A673 (cell line): ENCODE data around the gene JAG1. TPM values are rescaled to one million over a fixed set of nuclear protein-coding genes. Genes with fewer than 3 reads are reported as not detected.

Experiments used
- BruUV-seq: library from RNA; stranded (reverse); fragments of 400-500 nt; replicated peaks from 2 replicates; lab custom pipeline; 2021; lab: Mats Ljungman, UMichigan
- CTCF ChIA-PET: fragments of 300-600 bp; sonication (Branson Sonifier 250); formaldehyde crosslinking; loops from one replicate; lab custom pipeline; 2022; ENCODE audit warnings: antibody characterized with exemption; lab: Charles Lee
- POLR2A ChIA-PET: fragments of 300-600 bp; sonication (Branson Sonifier 250); formaldehyde crosslinking; loops from one replicate; lab custom pipeline; 2022; ENCODE audit warnings: antibody characterized with exemption; ENCODE audit not compliant: low non-redundant PET; lab: Charles Lee
- DNase-seq: peaks from one replicate; pipeline ENCODE4 v3.0.0-alpha.2; 2015; ENCODE audit warnings: low spot score
- H3K27ac ChIP-seq: fragments of 200-600 bp; sonication (generic); 2 replicates; pipeline ENCODE4 v1.5.1; 2016; ENCODE audit warnings: mixed run types, low read depth, mild to moderate bottlenecking, mixed read lengths, antibody characterized with exemption, low read length; ENCODE audit not compliant: poor library complexity, severe bottlenecking
- H3K27me3 ChIP-seq: fragments of 200-600 bp; sonication (generic); replicated peaks from 2 replicates; pipeline ENCODE4 v1.6.1; 2017; ENCODE audit warnings: mixed run types, low read depth, mild to moderate bottlenecking, mixed read lengths, antibody characterized with exemption, low read length; ENCODE audit not compliant: insufficient read depth, poor library complexity
- H3K36me3 ChIP-seq: fragments of 200-600 bp; sonication (generic); 2 replicates; pipeline ENCODE4 v1.6.1; 2016; ENCODE audit warnings: mixed run types, mild to moderate bottlenecking, mixed read lengths, antibody characterized with exemption, low read length; ENCODE audit not compliant: insufficient read depth, poor library complexity, severe bottlenecking
- H3K4me1 ChIP-seq: fragments of 200-600 bp; sonication (generic); 2 replicates; pipeline ENCODE4 v1.6.1; 2017; ENCODE audit warnings: mixed run types, mild to moderate bottlenecking, mixed read lengths, antibody characterized with exemption, low read length; ENCODE audit not compliant: insufficient read depth, poor library complexity, severe bottlenecking
- H3K4me3 ChIP-seq: fragments of 200-600 bp; sonication (generic); 2 replicates; pipeline ENCODE4 v1.5.1; 2016; ENCODE audit warnings: low read depth, mixed run types, mild to moderate bottlenecking, mixed read lengths, low read length; ENCODE audit not compliant: poor library complexity, severe bottlenecking
- H3K9me3 ChIP-seq: fragments of 200-600 bp; sonication (generic); 2 replicates; pipeline ENCODE4 v1.6.1; 2016; ENCODE audit warnings: mixed run types, low read depth, mild to moderate bottlenecking, mixed read lengths, antibody characterized with exemption, low read length; ENCODE audit not compliant: poor library complexity, severe bottlenecking
- CTCF ChIP-seq: fragments of 300-800, 200-600 bp; sonication (generic); conservative IDR thresholded peaks from 2 replicates; pipeline ENCODE4 v1.5.1; 2017; ENCODE audit warnings: low read depth, mild to moderate bottlenecking, antibody characterized with exemption, low read length, moderate library complexity, mixed read lengths
- EZH2 ChIP-seq: fragments of 200-600 bp; sonication (generic); IDR thresholded peaks from 2 replicates; pipeline ENCODE4 v1.6.1; 2017; ENCODE audit warnings: borderline replicate concordance, low read depth, mild to moderate bottlenecking, mixed read lengths, antibody characterized with exemption, low read length; ENCODE audit not compliant: poor library complexity, severe bottlenecking
- intact Hi-C: fragments of 100-400 bp; cut with micrococcal nuclease; formaldehyde crosslinking; loops from one replicate; pipeline ENCODE4 v1.10.0; 2022; ENCODE audit not compliant: unreplicated experiment
- total RNA-seq: library from RNA; stranded (reverse); gene quantifications from 2 replicates; pipeline ENCODE4 v1.2.3, GENCODE V29; 2021

The JAG1 gene
- total RNA-seq, 1 experiment from 2014 or later = 57.5 TPM

GRCh38 chr20:10611357-10611756, 62.4 kb downstream of the JAG1 start:
- intact Hi-C loops = no loop called here
- peak; percentile 63 for DNase-seq
- Histone ChIP-seq H3K27ac (no peak overlapping the region), H3K27me3 (no peaks in the 10 kb centered on the region), H3K4me1 (no peaks in the 10 kb centered on the region), H3K36me3 (no peaks in the 10 kb centered on the region), H3K9me3 (no peaks in the 10 kb centered on the region), H3K4me3 (no peak overlapping the region)
- TF ChIP-seq CTCF (peak; percentile 60), EZH2 (no peak)
- ChIA-PET POLR2A (no interaction called here), CTCF (no interaction called here)
- no TSS peak for BruUV-seq

- H3K27ac ChIP-seq = no peak overlapping the region
- H3K27me3 ChIP-seq = no peaks in the 10 kb centered on the region
- CTCF ChIA-PET = no interaction called here
- TF ChIP-seq EZH2 (no peak), CTCF (no peak)
- BruUV-seq = no TSS peak
- POLR2A ChIA-PET = no interaction called here
- H3K4me3 ChIP-seq = no peak overlapping the region
- no peaks in the 10 kb centered on the region for H3K9me3 ChIP-seq
- no peak for DNase-seq
- intact Hi-C loops = no loop called here
- H3K4me1 ChIP-seq = peaks cover 6% of the 10 kb centered on the region
- no peaks in the 10 kb centered on the region for H3K36me3 ChIP-seq
Measured at GRCh38 chr20:10610251-10610650, 63.5 kb downstream of the JAG1 start.

GRCh38 chr20:10609770-10610169, 64.0 kb downstream of the JAG1 start:
- H3K27me3 ChIP-seq = no peaks in the 10 kb centered on the region
- intact Hi-C loops = no loop called here
- H3K4me1 ChIP-seq = peaks cover 6% of the 10 kb centered on the region
- CTCF ChIA-PET = no interaction called here
- POLR2A ChIA-PET = no interaction called here
- H3K36me3 ChIP-seq = no peaks in the 10 kb centered on the region
- BruUV-seq = no TSS peak
- H3K27ac ChIP-seq = no peak overlapping the region
- no peak for TF ChIP-seq EZH2
- TF ChIP-seq CTCF = no peak
- no peak for DNase-seq
- H3K9me3 ChIP-seq = no peaks in the 10 kb centered on the region
- H3K4me3 ChIP-seq = no peak overlapping the region
